HG03095 (cell line): Measurements from ENCODE around the gene ENTPD6.
"Not testable (repeated sequence)": the region's sequence is repeated elsewhere in the genome, so short reads cannot be mapped to it uniquely, and the experiment has no call there.

Source experiments
- ATAC-seq: cut with Tn5 transposase; IDR thresholded peaks from one replicate; pipeline ENCODE4 v1.9.1; 2021; ENCODE audit warnings: moderate library complexity; ENCODE audit not compliant: unreplicated experiment

Gene ENTPD6

DNA sequence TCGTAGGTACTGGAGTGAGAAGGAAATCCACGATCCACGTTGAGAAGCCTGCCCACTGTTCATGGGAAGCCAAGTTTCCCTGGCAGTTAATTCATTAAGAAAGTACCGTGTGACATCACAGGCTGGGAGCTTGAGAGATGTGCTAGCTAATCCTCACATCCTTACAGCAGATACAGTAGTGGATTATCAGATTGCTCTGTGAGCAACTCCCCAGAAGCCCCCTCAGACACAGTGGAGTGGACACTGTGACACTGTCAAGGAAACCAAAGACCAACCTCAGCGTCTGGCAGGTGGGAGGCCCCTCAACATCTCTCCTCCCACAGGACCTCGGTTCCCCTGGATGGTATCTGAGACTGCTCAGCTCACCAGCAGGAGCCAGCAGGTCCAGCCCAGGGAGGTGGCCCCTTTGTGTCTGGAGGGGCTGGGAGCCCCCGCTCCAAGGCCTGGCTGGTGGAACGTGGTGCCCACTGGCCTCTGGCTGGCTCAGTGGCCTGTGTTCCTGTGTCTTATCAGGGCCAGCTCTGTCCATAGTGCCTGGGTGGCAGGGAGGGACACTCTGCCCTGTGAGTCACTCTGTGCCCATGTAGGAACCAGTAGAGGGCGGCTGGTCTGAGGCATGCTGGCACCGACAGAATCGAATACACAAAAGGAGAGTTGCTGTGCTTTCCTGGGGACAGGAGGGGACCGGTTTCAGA, 59.6 kb downstream of the ENTPD6 start:
- no peak for ATAC-seq

DNA sequence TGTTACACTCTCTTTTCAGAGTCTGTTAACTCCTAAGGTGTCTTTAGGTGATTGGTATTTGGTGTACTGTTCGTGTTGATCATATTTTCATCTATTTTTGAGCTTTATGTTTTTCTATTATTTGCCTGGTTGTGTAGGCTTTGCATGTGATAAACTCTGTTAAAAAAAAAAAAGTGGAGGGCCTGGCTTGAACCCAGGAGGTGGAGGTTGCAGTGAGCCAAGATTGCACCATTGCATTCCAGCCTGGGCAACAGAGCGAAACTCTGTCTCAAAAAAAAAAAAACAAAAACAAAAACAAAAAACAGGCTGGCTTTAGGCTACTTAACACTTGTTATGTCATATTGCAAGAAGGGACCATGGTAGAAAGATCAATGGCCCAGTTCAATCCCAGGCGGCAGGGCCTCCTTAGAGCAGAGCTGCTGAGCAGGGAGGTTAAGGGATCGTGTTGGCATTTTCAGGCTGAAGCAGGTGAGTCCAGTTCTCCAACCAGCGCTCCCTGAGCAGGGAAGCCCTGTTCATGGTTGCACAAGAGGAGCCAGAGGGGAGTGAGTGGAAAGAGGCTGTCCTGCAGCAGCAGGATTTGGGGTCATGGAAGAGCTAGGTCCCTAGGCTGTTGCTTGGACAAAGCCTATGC, 60.8 kb downstream of the ENTPD6 start:
- ATAC-seq: no peak

DNA sequence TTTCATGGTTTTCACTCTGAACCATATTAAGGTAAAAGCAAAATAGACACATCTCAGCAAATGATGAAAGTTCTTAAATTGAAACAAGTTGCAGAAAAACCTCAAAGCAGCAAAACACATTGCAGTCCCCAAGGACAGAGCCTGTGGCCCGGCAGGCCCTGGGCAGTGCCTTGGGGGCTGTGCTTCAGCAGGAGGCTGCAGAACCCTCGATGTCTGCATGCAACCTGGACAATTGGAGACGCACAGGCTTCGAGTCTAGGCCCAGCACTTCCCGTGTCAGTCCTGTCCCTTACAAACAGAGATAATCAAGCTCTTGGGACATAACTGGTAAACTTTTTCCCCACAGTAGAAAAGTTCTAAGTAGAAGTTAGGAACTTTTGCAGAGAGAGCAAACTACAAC, 61.6 kb downstream of the ENTPD6 start:
- ATAC-seq: no peak

DNA sequence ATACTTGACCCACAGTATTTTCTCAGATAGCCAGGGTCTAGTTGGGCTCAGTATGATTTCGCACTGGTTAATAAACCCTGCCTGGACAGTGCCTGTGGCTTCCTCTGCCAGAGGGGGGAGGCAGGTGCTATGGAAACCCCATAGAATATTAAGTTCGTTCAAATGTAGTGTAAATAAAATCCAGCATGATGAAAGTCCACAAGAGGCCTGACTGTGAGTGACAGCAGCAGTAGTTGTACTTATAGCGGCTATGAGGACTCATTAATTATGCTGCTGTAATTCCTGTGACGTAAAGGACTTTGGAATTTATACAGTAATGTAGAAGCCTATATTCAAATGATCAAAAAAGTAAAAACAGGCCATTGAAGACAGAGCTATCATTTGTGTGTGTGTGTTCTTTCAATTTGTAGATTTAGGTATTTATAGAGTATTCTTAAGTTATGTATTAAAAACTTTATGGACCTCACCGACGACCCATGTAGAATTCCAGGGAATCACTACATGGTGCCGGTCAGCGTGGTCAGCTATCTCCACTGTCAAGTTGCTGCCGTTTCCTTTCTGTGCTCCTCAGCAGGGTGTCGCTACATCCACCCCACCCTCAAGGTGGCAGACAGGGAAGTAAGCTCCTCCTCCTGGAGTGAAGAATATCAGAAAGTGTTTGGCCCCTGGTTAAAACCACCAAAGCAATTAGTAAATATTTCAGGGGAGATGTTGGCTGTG, 62.4 kb downstream of the ENTPD6 start:
- no peak for ATAC-seq

DNA sequence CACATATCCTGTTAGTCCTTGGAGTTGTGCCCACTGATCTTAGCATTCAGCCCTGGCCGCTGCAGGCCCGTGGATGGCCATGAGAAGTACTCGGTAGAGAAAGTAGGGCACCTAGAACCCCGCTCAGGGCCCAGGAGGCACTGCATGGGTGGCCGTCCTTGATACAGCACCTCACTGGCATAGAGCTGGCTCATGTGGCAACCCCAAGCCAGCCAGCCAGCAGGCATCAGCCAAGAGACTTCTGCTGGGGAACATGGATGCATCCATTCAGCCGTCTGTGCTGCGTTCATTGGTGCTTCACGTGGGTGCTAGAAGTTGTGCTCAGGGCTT, 62.9 kb downstream of the ENTPD6 start:
- ATAC-seq: no peak

DNA sequence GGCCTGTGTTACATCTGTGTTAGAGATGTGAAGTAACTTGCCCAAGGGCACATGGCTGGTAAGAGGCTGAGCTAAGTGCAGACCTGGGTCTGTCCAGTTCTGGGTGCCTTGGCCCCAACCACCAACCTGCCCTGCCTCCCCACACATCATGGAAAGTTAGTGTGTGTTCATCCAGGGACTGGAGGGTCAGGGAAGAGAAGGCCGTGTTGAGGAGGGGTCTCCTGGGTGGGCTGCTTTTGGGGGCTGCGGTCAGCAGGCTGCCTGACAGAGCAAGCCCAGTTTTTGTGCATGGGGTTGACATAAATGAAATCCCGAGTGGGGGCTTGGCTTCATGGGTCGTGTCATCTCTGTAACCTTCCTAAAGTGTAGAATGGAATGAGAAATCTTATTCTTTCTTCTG, 63.3 kb downstream of the ENTPD6 start:
- no peak for ATAC-seq

DNA sequence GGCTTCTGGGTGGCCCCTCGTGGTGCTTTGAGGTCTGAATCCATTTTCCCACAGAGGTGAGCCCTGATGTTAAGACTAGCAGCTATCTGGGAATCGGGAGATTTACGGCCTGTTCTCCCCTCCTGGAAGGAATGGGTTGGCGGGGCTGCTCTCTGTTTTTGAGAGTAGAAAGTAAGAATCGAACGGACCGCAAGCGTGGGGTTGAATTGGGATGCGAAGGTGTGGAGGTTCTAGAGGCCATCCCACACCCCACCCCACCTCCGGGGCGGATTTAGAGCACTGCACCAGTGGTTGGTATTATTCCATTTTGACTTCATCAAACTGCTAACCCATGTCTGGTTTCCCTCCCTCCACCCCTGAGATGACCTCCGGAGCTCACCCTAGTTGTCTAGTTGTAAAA, 63.8 kb downstream of the ENTPD6 start:
- no peak for ATAC-seq

DNA sequence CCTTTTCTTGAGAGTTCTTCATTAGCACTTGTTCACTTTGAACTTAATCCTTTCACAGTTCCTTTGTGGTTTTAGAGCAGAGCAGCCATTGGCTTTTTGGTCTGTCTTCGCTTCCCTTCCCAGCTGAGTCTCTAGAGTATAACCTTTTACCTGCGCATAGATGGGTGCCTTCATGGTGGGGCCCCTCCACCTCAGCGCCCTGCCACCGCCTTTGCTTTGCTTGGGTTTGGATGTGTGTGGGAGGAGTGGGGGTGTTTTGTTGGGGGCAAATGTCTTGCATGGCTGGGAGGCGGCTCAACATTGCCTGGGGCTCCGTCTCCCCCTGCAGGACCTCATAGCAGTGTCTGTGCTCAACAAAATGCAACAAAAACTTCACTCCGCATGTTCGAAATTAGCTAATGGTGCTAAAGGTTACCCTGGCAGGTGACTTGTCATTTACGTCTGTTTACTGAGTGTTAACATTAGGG, 64.3 kb downstream of the ENTPD6 start:
- ATAC-seq: no peak

DNA sequence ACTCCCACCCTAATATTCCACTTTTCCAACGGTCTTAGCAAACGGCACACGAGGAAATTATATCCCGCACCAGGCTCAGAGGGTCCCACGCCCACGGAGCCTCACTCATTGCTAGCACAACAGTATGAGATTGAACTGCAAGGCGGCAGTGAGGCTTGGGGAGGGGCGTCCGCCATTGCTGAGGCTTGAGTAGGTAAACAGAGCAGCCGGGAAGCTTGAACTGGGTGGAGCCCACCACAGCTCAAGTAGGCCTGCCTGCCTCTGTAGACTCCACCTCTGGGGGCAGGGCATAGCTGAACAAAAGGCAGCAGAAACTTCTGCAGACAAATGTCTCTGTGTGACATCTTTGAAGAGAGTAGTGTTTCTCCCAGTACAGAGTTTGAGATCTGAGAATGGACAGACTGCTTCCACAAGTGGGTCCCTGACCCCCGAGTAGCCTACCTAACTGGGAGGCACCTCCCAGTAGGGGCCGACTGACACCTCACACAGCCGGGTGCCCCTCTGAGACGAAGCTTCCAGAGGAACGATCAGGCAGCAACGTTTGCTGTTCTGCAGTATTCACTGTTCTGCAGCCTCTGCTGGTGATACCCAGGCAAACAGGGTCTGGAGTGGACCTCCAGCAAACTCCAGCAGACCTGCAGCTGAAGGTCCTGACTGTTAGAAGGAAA, 65.4 kb downstream of the ENTPD6 start:
- not testable (repeated sequence) for ATAC-seq

DNA sequence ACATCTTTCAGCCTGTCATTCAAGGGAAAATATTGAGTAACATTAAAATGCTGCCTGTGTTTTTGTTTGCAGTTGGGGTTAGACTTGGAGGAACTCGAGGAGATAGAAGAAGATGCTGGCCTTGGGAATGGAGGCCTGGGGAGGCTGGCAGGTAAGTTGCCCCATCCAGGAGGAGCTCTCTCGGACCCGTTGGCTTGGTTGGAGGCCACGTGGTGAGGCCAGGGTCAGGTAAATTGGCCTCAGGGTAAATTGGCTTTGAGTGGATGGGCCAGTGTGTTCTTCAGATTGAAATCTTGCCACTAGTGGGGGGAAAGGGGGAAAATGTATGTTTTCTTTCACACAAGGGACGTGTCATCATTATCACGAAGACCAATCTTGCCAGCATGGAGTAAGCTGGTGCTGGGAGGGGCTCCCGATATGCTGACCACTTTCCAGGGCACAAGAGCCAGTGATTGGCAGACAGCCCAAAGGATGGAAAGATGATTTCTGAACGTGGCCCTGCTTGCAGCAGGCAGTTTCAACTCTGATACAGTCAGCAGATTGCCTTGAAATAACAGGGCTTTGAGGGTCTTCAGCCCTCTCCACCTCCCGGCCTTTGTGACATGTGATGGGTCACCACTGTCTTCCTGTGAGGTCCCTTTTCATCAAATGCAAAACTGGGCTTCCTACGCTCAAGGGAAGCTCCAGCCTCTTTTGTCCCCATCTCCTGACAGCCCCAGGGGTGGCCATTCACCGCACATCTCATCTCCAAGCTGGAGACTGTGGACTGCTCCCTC, 73.7 kb downstream of the ENTPD6 start:
- ATAC-seq: no peak

DNA sequence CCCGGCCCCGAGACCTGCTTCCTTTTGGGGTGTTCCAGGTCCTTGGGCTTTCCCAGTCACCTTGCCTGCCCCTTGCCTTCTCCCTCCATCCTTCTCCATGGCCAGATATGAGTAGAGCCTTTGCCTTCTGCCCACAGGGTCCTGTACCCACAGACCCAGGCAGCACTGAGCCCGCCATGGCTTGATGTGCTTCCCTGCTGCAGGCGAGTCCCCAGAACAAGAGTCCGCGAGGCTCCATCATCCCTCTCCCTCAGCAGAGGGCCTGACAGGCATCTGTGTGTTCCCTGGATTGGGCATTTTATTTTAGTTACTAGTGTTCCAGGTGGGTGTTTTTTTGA, 74.3 kb downstream of the ENTPD6 start:
- ATAC-seq: no peak

DNA sequence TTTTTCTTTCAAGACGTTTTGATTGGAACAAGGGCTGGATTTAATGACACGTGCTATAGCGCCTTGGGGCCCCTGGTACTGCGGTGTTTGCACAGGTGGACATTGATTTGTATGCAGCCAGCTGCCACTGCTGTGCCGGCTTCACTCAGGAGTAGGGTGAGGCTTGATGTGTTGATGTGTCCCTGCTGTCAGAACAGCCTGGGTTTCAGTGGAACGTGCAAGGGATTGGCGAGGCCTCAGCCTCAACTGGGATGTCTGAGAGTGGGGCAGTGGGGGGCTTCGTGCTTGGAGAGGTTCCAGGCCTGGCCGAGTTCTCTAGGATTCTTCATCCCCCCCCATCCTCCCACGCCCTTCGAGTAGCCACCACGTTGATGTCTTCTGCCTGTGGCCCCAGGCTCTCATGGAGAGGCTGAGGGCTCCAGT, 75.3 kb downstream of the ENTPD6 start:
- no peak for ATAC-seq

DNA sequence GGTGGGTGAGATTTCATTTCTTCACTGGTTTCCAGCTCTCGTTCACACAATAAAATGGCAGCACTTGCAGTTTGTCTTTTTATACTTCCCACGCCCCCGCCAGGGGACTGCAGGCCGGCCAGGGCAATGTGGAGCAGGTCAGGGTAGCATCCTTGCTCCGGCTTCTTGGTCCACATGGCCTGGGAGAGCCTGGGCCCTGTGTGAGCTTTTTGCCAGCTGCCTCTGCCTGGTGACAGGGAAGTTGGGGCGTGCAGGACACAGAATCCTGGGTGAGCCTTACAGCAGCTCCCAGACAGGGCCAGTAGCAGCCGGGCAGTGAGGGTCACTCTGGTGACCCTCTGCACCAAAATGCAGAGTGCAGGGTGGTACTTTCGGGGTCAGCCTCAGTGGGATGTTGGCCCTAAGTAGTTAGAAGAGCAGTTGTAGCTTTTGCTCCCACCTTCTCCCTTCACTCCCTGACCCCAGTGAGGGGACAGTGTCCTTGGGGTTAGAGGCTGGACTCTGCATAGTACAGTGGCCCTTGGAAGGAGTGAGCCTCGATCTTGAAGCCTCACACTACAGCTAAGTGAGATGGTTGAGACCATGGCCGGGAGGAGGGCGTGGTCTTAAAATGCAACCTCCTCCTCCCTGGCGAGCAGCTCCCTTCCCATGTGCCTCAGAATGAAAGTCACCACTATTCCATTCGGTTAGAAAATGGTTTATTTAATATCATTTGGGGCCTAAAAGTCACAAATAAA, 76.1 kb downstream of the ENTPD6 start:
- ATAC-seq: no peak

DNA sequence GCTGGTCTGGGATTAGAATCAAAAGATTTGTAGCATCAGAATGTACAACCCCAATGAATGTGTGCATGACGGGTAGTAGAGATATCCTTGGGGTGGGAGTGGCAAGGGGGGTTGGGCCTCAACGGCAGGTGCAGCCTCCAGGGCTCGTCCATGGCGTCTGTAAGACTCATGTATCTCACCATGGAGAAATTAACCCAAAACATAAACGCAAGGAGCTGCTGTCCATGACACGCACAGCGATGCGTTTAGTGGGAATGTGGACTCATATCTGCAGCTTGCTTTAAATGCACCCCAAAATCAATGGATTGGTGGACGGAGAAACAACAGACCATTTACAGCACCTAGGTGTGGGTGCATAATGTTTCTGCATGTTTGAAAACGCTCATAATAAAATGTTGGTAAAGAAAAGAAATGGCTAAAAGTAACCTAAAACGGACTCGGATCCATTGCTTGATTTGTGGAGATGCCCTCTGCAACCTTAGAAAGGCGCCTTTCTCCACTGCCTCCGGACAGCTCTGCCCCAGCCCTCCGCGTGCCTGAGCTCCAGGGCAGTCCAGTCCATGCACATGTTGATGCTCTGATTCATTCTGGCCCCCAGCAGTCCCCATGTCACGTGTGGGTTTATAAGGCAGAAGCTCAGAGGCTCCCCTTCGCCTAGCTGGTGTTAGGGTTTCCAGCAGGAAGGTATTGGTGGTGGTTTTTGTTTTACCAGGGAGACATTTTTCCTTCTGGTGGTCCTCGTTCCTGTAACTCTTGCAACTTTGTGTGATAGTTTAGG, 76.9 kb downstream of the ENTPD6 start:
- ATAC-seq: no peak

DNA sequence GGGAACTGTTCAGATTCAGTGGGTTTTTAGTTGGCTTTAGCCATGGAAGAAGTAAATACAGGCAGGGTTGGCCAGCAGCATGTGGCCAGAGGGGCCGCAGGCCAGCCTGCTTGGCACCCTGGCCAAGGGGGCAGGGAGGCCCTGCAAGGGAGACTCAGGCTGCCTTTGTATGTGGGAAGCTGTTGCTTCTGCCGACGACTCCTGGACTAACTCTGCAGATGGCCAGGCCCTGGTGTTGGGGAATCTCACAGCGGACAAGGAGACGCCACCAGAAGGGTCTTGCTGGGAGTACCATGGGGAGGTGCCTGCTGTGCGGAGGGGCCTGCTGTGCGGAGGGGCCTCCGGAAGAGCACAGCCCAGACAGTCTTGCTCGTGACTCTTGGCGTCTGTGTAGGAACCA, 77.5 kb downstream of the ENTPD6 start:
- no peak for ATAC-seq

DNA sequence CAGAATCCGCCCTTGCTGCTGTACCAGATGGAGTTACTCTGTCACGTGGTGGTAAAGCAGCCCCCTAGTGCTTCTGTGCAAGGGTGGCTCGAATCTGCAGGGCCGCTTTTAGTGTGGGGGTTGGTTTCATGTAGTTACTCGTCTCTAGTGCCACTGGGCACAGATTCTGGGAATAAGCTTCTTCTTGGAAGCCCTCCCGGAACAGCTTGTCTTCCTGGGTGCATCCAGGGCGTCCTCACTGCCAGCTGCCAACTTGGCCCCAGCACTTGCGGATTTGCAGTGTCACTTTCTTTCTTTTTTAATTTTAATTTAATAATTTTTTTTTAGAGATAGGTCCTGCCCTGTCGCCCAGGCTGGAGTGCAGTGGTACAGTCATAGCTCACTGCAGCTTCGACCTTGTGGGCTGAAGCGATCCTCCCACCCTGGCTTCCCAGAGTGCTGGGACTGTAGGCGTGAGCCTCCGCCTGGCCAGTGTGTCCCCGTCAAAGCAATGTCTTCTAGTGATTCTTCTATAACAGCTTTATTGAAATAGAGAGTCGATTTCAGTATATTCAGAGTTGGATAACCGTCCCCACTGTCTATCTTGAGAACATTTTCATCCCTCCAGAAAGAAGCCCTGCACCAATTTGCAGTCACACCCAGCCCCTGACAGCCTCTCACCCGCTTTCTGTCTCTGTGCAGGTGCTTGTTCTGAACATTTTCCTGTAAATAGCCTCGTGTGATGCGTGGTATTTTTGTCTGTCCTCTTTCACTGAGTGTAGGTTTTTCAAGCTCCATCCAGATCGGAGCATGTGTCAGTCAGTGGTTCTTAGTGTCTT, 78.2 kb downstream of the ENTPD6 start:
- no peak for ATAC-seq

DNA sequence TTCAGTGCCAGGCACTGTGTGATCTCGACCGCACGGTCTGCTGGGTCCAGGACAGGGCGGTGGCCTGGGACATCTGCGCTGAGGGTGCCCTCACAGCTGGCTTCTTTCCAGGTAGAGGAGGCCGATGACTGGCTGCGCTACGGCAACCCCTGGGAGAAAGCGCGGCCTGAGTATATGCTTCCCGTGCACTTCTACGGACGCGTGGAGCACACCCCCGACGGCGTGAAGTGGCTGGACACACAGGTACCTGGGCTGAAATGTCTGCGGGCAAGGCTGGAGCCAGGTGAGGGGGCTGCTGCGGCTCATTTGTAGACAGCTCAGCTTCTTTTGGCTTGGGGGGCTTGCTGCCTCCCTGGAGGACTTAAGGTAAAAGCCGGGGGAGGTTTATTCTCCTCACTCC, 79.0 kb downstream of the ENTPD6 start:
- ATAC-seq: no peak

DNA sequence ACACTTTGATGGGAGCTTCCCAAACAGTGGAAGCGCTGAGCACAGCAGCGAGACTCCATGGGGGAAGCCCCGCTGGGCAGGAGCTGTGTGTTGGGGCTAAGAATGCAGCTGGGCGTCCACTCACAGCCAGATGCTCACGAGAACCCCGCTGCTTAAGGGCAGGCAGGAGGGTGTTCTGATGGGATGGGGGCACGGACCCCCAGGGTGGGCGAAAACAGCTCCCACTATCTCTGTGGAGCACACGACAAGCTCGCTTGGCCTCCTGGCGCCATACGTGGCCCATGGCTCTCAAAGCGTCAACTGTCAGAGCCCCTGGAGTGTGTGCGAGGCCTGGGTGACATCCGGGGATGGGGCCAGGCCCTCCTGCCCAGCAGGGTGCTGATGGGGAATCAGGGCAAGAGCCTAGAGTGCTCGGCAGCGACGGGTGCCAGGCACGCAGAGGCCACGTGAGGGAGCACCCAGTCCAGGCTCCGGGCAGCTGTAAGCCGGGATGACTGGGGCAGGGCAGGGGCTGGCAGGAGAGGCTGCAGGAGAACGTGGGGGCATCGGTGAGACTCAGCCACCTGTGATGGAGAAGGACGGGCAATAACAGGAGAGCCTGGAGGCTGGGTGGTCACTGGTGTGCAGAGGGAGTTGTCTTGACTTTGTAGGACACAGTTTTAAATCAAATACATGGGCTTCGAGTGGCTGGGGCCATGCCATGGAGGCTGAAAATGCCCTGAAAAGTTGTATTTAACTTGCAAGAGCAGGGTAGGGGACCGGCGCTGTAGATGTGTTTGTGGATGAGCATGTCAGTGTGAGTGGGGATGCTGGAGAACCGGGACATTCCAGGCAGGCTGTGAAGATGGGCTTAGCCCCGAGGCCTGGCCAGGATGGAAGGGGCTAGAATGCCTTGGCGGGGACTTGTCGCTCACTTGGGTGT, 79.6 kb downstream of the ENTPD6 start:
- ATAC-seq: no peak
